A549 (cell line): ENCODE results near the gene SPTLC3.

ENCODE experiments used
- CHD4 ChIP-seq: fragments of 200-600 bp; sonication (generic); IDR thresholded peaks from 2 replicates; pipeline ENCODE4 v1.6.1; 2016; ENCODE audit warnings: antibody characterized with exemption, mild to moderate bottlenecking, borderline replicate concordance
- EP300 ChIP-seq, 2 experiments: fragments of >200 bp; sonication (Bioruptor Twin); formaldehyde crosslinking; IDR thresholded peaks; 2 replicates in 1 of 2; 3 replicates in 1 of 2; pipeline ENCODE4 v1.6.1; 2016 to 2017
- JUNB ChIP-seq: fragments of >200 bp; sonication (Bioruptor Twin); formaldehyde crosslinking; IDR thresholded peaks from 2 replicates; pipeline ENCODE4 v1.6.1; 2016
- NPAS2 ChIP-seq: fragments of 250-450 bp; sonication (Bioruptor Pico); IDR thresholded peaks from 2 replicates; pipeline ENCODE4 v1.8.0; 2022; ENCODE audit warnings: mild to moderate bottlenecking, moderate library complexity, borderline replicate concordance
- RAD21 ChIP-seq, 2 experiments: fragments of >200 bp in 1 of 2; sonication (Bioruptor Twin) in 1 of 2; formaldehyde crosslinking in 1 of 2; IDR thresholded peaks in 1 of 2; conservative IDR thresholded peaks in 1 of 2; 2 replicates in 1 of 2; 3 replicates in 1 of 2; pipeline ENCODE4 v1.6.1; 2012 to 2018; ENCODE audit warnings: inconsistent platforms in 1 of 2
- REST ChIP-seq: fragments of 200-600 bp; sonication (generic); IDR thresholded peaks from 2 replicates; pipeline ENCODE4 v1.6.1; 2016; ENCODE audit warnings: antibody characterized with exemption, mild to moderate bottlenecking, moderate library complexity
- TF ChIP-seq, protein P1 (sequence below): fragments of >200 bp; sonication (Bioruptor Twin); formaldehyde crosslinking; IDR thresholded peaks from 3 replicates; pipeline ENCODE4 v1.5.1; 2016

DNA sequence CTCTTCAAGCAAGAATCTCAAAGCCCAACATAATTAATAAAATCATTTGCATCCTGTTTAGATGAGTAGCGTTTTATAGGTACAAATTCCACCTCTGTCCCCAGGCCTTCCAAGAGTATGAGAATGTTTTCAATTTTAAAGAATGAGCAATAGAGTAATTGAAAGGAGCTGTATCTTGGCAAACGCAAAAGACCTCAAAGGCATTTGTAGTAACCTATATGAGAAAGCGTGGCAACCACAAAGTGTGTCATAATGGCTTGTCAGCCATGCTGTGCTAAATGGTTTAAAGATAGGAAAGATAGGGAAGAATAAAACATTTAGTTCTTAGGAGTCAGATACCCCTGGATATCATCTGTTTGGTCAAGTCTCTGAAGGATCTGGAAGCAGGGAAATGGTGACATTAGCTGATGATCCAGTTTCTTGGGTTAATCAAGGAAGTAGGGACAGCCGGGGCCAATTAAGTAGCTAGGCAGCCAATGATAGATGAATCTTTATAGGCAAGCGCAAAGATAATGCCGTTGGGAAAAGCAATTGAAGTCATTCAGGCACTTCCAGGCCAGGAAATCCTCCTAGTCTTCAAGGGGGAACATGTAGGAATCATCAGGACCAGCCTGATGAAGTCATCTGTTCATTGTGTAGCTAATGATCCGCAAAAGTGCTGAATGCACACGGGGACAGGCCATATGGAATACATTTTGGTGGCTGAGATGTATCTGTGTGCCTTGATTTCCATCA, 140.8 kb downstream of the SPTLC3 start:
- no peak for TF ChIP-seq EP300 (IDR thresholded peaks at IDR 0.05)
- TF ChIP-seq REST, result no peak
- TF ChIP-seq JUNB, result no peak
- TF ChIP-seq NPAS2 (CRISPR knock-in tag), result no peak
- no peak for TF ChIP-seq CHD4
- TF ChIP-seq RAD21 (conservative IDR thresholded peaks at IDR 0.05 in 1 of 2, IDR thresholded peaks at IDR 0.05 in 1 of 2), result no peak
- TF ChIP-seq, protein P1, sequence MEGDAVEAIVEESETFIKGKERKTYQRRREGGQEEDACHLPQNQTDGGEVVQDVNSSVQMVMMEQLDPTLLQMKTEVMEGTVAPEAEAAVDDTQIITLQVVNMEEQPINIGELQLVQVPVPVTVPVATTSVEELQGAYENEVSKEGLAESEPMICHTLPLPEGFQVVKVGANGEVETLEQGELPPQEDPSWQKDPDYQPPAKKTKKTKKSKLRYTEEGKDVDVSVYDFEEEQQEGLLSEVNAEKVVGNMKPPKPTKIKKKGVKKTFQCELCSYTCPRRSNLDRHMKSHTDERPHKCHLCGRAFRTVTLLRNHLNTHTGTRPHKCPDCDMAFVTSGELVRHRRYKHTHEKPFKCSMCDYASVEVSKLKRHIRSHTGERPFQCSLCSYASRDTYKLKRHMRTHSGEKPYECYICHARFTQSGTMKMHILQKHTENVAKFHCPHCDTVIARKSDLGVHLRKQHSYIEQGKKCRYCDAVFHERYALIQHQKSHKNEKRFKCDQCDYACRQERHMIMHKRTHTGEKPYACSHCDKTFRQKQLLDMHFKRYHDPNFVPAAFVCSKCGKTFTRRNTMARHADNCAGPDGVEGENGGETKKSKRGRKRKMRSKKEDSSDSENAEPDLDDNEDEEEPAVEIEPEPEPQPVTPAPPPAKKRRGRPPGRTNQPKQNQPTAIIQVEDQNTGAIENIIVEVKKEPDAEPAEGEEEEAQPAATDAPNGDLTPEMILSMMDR, result no peak
